Measurements from ENCODE around the gene TBC1D16.

- TF ChIP-seq, protein P1, sequence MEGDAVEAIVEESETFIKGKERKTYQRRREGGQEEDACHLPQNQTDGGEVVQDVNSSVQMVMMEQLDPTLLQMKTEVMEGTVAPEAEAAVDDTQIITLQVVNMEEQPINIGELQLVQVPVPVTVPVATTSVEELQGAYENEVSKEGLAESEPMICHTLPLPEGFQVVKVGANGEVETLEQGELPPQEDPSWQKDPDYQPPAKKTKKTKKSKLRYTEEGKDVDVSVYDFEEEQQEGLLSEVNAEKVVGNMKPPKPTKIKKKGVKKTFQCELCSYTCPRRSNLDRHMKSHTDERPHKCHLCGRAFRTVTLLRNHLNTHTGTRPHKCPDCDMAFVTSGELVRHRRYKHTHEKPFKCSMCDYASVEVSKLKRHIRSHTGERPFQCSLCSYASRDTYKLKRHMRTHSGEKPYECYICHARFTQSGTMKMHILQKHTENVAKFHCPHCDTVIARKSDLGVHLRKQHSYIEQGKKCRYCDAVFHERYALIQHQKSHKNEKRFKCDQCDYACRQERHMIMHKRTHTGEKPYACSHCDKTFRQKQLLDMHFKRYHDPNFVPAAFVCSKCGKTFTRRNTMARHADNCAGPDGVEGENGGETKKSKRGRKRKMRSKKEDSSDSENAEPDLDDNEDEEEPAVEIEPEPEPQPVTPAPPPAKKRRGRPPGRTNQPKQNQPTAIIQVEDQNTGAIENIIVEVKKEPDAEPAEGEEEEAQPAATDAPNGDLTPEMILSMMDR (IDR thresholded peaks at IDR 0.05; ENCODE audit: borderline replicate concordance, extremely low read depth, low read length, poor library complexity, severe bottlenecking) = no peak
- TF ChIP-seq EZH2 (IDR thresholded peaks at IDR 0.05; ENCODE audit: borderline replicate concordance, low read depth, low read length, severe bottlenecking) = no peak
These were observed 145.0 kb downstream of the TBC1D16 start for GRCh38 chr17:79890706-79891105.
